ENCODE results near the gene STAC3. TPM values are rescaled to one million over a fixed set of nuclear protein-coding genes. Genes with fewer than 3 reads are reported as not detected.
A peak's percentile ranks its signal among the peaks of the same experiment; 100 is the strongest.

Gene STAC3
- total RNA-seq, 2 donors from 2014 or later, result 0.27 to 0.56 TPM

GRCh38 chr12:57216921-57217879 is 33.8 kb downstream of the STAC3 start:
- Histone ChIP-seq H3K4me1 (ENCODE audit: control insufficient read depth in 1 of 2, low read depth in 2 of 2) (peaks cover 20 to 48% of the 10 kb centered on the region in 2 donors), H3K4me3 (peak overlapping the region; percentile 74), H3K36me3 (peaks cover 6% of the 10 kb centered on the region), H3K27me3 (replicated peaks; ENCODE audit: insufficient read depth) (peaks cover 15% of the 10 kb centered on the region), H3K27ac (no peak overlapping the region), H3K9me3 (no peaks in the 10 kb centered on the region)
- TF ChIP-seq CTCF (IDR thresholded peaks at IDR 0.05), result no peak
- no peak for ATAC-seq (ENCODE audit: insufficient number of reproducible peaks, low FRiP score, low read depth)
- no peak for DNase-seq (ENCODE audit: low spot score)

- H3K4me1 ChIP-seq (ENCODE audit: control insufficient read depth in 1 of 2, low read depth in 2 of 2), result peaks cover 20 to 57% of the 10 kb centered on the region in 2 donors
Observed at GRCh38 chr12:57216014-57216911, 34.7 kb downstream of the STAC3 start, which contains the start of gene NXPH4. Gene NXPH4, plus strand, starts transcription at chr12:57216794. Its CDS starts 176 bp downstream, at chr12:57216970.

GRCh38 chr12:57215668-57216013 is 35.3 kb downstream of the STAC3 start:
- ATAC-seq (ENCODE audit: insufficient number of reproducible peaks, low FRiP score, low read depth), result no peak
- no peak overlapping the region for H3K4me3 ChIP-seq
- TF ChIP-seq CTCF (IDR thresholded peaks at IDR 0.05), result no peak
- no peak for DNase-seq (ENCODE audit: low spot score)
- no peak overlapping the region for H3K27ac ChIP-seq
- peaks cover 8% of the 10 kb centered on the region for H3K27me3 ChIP-seq (replicated peaks; ENCODE audit: insufficient read depth)
- peaks cover 13% of the 10 kb centered on the region for H3K36me3 ChIP-seq
- peaks cover 20 to 59% of the 10 kb centered on the region in 2 donors for H3K4me1 ChIP-seq (ENCODE audit: control insufficient read depth in 1 of 2, low read depth in 2 of 2)
- H3K9me3 ChIP-seq, result no peaks in the 10 kb centered on the region

More at GRCh38 chr12:57216014-57216911, 34.7 kb downstream of the STAC3 start, which contains the start of gene NXPH4:
- Histone ChIP-seq H3K9me3 (no peaks in the 10 kb centered on the region), H3K36me3 (peaks cover 8% of the 10 kb centered on the region), H3K27ac (no peak within 1 kb of the TSS), H3K27me3 (replicated peaks; ENCODE audit: insufficient read depth) (peaks cover 11% of the 10 kb centered on the region), H3K4me3 (peak within 1 kb of the TSS; percentile 74)
- DNase-seq (ENCODE audit: low spot score) (no peak), ATAC-seq (ENCODE audit: insufficient number of reproducible peaks, low FRiP score, low read depth) (no peak)
- no peak for TF ChIP-seq CTCF (IDR thresholded peaks at IDR 0.05)

GRCh38 chr12:57215065-57215464 is 35.9 kb downstream of the STAC3 start:
- DNase-seq (ENCODE audit: low spot score), result no peak
- no peak for ATAC-seq (ENCODE audit: insufficient number of reproducible peaks, low FRiP score, low read depth)
- Histone ChIP-seq H3K27ac (no peak overlapping the region), H3K4me3 (no peak overlapping the region), H3K36me3 (peaks cover 19% of the 10 kb centered on the region), H3K4me1 (ENCODE audit: control insufficient read depth in 1 of 2, low read depth in 2 of 2) (peaks cover 20 to 59% of the 10 kb centered on the region in 2 donors), H3K9me3 (no peaks in the 10 kb centered on the region), H3K27me3 (replicated peaks; ENCODE audit: insufficient read depth) (peaks cover 8% of the 10 kb centered on the region)
- no peak for TF ChIP-seq CTCF (IDR thresholded peaks at IDR 0.05)

- Histone ChIP-seq H3K27ac (no peak overlapping the region), H3K36me3 (peaks cover 25% of the 10 kb centered on the region), H3K27me3 (replicated peaks; ENCODE audit: insufficient read depth) (peaks cover 8% of the 10 kb centered on the region), H3K4me3 (no peak overlapping the region), H3K9me3 (no peaks in the 10 kb centered on the region), H3K4me1 (ENCODE audit: control insufficient read depth in 1 of 2, low read depth in 2 of 2) (peaks cover 20 to 59% of the 10 kb centered on the region in 2 donors)
- ATAC-seq (ENCODE audit: insufficient number of reproducible peaks, low FRiP score, low read depth) (no peak), DNase-seq (ENCODE audit: low spot score) (no peak)
- TF ChIP-seq CTCF (IDR thresholded peaks at IDR 0.05), result peak; percentile 79
Observed at GRCh38 chr12:57214398-57214781, 36.6 kb downstream of the STAC3 start.
